Nucleus accumbens (tissue), 56 donors: ENCODE results near the gene ACTL7B.
"Not testable (repeated sequence)": the region's sequence is repeated elsewhere in the genome, so short reads cannot be mapped to it uniquely, and the experiment has no call there.

Source experiments
- DNase-seq, 56 donors: peaks; one replicate each; lab custom pipeline; 2025; lab: John Stamatoyannopoulos, UW

ACTL7B gene

DNA sequence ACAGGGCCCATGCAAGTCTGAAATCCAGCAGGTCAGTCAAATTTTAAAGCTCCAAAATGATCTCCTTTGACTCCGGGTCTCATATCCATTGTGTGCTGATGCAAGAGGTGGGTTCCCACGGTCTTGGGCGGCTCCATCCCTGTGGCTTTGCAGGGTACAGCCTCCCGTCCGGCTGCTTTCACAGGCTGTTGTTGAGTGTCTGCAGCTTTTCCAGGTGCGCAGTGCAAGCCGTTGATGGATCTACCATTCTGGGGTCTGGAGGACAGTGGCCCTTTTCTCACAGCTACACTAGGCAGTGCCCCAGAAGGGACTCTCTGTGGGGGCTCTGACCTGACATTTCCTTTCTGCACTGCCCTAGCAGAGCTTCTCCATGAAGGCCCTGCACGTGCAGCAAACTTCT is 7.5 kb downstream of the ACTL7B start:
- not testable (repeated sequence) for DNase-seq

DNA sequence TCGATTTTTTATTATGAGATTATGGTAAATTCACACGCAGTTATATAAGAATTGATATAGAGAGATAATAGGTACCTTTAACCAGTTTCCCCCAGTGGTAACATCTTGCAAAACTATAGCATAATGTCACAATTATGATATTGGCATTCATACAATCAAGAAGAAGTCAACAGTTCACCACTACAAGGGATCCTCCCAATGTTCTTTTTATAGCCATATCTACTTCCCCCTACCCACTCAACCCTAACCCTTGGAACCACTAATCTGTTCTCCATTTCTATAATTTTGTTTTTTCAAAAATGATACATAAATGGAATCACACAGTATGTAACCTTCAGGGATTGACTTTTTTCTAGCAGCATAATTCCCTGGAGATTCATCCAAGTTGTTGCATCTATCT is 9.8 kb downstream of the ACTL7B start:
- no peak for DNase-seq

DNA sequence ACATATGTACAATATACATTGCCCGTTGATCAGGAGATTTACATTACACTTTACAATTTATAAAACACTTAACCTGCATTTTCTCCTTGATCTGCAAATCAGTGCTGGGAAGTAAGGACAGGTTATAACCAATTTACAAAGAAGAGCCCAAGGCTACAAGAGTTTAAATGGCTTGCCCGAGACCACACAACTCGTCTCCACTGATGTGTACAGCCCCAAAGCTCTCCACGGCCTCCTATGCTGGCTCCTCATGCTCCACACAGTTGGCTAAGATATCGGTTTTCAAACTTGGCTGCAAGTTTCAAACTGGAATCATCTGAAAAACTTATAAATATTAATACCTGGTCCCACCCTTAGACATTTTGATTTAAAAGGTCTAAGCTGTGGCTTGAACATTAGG is 10.3 kb downstream of the ACTL7B start:
- DNase-seq: no peak

DNA sequence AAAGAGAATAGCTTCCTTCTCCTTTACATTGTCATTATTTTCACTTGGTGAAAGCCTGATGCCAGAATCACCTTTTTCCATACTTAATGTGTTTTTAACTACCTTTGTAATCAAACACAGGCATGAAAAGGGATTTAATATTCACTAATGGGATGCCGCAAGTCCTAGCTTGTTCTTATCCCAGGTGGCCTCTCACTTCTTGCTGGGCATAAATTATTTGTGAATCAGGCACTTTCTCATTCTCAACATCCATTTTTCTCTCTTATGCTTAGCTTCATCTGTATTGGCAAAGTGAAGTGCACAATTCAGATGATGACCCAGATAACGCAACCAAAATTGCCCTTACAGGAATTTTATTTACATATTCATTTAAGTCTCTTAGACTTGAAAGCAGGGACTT is 10.9 kb downstream of the ACTL7B start:
- no peak for DNase-seq

DNA sequence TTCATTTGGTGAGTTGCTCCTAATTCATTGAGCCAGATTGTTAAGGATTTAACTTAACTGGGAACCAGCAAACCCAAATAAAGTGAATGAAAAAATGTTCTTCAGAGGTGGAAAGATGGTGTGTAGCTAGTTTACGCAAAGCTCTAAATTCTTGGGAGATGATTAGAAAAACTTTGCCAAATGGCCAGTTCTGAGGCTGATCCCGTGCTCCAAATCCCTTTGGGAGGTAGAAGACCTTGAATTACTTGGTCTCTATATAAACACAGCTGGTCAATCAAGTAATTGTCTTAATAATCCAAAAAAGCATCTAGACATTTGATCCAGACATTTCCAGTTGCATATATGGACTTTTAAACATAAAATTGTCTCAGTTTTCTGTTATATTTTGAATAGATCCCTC is 11.4 kb downstream of the ACTL7B start:
- no peak for DNase-seq

DNA sequence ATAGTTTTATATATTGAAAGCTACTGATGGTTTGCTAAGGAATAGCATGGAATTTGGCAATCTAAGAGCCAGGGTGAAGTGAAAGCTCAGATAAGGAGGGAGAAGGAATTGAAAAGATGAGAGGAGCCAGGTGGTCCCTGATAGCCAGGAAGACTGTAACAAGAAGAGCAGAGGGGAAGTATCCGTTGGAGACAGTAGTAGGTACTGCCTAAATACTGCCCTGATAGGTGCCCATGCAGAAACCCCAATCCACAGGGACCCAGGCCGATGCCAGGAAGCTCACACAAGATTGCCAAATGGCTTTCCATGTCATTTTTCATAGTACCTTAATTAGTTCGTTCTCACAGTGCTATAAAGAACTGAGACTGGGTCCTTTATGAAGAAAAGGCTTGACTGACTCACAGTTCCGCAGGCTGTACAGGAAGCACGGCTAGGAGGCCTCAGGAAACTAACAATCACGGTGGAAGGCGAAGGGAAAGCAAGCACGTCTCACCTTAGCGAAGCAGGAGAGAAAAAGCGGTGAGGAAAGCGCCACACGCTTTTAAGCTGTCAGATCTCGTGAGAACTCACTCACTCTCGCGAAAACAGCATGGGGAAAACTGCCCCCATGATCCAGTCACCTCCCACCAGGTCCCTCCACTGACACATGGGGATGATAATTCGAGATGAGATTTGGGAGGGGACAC is 13.0 kb downstream of the ACTL7B start:
- DNase-seq: no peak

DNA sequence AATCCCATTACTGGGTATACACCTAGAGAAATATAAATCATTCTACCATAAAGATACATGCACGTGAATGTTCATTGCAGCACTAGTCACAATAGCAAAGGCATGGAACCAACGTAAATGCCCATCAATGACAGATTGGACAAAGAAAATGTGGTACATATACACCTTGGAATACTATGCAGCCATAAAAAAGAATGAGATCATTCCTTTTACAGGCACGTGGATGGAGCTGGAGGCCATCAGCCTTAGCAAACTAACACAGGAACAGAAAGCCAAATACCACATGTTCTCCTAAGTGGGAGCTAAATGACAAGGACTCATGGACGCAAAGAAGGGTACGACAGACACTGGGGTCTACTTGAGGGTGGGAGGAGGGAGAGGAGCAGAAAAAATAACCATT is 16.2 kb downstream of the ACTL7B start:
- DNase-seq: not testable (repeated sequence)

DNA sequence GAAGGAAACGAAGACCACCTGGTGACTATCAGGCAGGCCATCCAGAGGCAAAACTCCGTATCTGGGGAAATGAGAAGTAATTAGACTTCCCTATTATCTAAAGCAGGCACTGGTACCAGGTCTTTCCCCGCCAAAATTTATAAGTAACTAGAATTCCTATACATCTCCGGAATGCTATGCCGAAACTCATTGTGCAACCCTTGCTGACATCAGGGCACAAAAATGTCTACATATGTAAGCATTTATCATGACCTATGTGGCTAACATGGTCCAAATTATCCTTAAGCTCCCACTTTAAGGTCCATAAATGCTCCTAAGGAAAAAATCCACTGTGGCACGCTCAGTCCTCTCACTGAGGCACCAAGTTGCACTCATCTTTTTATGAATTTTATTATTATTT is 17.8 kb downstream of the ACTL7B start:
- DNase-seq: no peak

DNA sequence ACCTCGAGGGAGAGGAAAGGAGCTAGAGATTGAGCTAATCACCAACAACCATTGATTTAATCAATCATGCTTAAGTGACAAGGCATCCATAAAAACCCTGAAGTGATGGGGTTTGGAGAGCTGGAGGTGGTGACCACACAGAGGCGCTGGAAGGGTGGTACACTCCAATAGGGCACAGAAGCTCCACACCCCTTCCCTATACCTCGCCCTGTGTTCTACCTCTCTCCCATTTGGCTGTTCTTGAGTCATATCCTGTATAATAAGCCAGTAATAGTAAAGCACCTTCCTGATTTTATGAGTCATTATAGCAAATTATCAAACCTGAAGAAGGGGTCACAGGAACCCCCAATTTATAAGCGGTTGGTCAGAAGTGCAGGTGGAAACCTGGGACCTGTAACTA is 18.3 kb downstream of the ACTL7B start:
- DNase-seq: no peak

DNA sequence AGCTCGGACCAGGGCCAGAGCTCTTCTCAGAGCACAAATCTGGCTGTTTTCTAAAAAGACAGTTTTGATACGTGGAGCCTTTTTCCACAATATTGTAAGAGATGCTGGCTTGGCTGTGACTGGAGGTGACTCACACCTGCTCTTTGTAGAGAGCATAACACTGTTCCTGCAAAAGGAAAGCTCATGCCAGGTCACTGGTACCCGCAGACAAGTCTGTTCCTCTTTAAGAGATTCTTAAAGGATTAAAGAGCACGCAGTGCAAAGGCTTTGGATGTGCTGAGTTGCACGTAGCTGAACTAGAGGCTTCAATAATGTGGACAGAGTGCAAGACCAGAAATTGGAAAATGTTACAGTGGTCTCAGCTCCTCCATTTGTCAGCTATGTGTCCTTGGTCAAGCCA is 19.0 kb downstream of the ACTL7B start:
- DNase-seq: no peak

DNA sequence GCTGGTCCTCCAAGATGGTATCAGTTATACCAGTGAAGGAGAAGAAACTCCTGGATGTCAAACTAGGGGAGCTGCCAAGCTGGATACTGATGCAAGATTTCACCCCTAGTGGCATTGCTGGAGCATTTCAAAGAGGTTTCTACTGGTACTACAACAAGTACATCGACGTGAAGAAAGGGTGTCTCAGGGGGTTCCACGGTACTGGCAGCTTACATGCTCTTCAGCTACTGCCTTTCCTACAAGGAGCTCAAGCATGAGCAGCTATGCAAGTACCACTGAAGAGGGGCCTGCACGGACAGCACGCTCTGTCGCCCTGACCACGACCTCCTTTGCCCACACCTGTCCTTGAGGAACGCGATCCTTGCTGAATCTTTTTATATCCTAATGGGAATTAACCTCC is 19.5 kb downstream of the ACTL7B start:
- no peak for DNase-seq

DNA sequence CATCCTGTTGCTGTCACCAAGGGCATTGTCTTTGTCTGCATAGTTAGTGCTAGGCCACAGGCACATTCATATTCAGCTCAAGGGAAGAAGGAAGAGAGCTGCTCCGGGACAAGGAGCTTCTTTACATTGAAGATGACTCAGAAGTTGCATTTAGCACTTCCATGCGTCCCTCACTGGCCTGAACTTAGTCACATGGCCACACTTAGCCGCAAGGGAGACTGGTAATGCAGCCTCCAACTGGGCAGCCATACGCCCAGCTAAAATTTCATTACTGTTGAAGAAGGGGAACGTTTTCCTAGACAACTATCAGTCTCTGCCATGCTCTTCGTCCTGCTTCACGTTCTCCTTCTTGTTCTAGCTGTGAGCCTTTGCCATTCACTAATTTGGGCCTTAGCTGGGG is 20.0 kb downstream of the ACTL7B start:
- DNase-seq: no peak

DNA sequence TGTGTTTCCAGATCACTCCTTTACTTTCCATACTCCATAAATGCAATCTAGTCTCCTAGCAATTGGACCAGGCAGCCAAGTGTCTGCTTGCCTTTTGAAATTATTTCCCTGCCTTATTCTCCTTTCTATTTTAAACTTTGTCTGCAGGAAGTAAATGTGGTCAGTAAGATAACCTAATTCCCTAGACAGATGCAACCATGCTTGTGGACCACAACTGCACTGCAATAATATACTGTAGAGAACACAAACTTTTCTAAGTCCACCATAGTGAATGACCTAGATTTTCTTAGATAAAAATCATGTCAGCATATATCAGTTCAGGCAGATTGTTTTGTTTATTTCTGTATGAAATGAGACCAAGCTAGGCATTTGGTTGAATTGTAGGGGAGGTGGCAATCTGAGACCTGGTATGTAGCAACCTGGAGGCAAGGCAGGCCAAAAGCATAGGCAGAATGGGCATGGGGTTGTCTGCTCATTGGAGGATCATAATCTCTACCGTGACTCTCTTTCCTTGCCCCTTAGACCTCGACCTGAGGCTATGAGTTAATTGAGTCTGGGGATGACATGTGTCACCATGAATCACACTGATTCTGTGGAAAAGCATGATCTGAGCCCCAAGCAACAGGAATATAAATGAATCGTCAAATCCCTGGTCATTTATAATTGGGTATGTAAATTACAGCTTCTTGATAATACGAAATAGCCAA is 20.7 kb downstream of the ACTL7B start:
- no peak for DNase-seq

DNA sequence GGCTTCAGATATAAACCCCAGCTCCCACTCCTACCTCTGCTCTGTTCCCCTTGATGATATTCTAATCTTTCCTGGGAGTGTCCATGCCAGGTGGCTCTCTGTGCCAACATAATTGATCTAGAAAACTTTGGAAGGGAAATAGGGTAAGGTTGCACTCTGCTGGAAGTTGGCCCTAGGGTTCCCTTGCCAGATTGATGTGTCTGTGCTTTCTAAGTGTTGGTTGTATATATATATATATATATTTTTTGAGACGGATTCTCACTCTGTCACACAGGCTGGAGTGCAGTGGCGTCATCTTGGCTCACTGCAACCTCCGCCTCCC is 23.6 kb downstream of the ACTL7B start:
- no peak for DNase-seq

DNA sequence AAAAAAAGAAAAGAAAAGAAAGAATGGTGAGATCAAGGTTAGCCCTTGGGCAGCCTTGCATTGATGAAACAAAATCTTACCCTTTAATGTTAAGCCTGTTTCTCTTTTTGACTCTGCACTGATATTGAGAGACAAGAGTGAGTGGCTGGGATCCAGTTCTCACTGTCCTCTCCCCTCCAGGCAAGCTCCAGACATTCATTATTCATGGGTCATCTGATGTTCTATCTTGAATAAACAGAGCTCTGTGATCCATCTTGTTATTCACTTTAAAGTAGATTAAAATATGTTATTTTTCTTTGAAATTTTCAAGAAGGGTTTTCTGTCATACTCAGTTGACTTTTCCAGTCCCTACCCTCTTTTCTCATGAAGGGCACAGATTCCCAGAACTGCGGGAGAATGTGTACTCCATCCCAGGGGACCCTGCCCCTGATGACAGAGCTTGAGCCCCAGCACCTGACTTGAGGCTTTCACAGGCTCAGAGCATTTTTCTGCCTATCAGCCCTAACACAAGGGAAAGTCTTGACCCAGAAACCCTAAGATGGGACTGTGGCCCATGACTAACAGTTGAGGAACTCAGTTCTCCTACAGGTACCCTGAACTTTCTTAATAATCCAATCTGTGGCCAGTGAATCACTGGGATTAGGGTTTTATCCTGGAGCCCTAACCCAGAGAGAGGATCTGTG is 24.1 kb downstream of the ACTL7B start:
- DNase-seq: no peak

DNA sequence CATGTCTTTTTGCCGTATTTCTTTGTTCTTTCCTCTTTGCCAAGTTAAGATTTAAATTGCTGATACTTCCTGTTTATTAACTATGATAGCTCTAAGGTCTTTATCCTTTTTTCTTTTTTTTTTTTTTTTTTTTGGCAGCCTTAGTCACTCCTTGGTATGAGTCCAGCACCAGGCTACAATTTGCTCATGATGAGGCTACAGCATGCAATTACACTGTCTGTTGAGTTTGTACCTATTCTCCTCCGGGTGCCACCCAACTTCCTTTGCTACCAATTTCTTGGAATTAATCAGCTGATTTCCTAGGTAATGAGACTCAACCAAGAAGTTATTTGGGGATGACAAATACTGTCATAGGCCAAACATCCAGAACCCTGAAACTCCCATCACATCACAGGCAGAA is 25.5 kb downstream of the ACTL7B start:
- DNase-seq: no peak

DNA sequence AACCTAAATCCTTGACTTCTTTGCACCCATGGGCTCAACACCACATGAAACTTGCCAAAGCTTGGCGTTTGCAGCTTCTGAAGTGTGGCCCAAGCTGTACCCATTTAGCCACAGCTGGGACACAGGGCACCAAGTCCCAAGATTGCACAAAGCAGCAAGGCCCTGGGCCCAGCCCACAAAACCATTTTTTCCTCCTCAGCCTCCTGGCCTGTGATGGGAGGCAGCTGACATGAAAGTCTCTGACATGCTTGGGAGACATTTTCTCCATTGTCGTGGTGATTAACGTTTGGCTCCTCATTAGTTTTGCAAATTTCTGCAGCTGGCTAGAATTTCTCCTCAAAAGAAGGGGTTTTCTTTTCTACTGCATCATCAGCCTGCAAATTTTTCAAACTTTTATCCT is 32.0 kb downstream of the ACTL7B start:
- DNase-seq: no peak

DNA sequence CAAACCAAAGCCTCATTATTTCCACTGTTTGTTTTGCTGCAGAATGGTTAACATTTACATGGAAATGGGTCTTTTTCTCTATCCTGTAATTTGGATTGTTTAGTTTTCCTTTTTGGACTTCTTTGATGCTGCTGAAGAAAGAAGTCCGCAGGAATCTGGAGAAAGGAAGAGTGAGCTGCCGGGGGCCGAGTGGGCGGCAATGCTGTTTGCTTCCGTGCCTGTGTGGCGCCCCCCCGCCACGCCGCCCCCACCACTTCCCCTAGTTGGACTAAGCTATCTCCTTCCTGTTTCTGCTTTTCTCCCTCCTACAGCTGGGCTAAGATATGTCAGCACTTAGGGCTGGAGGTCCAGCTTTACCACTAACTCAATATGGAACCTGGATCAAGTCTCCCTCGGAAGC is 39.7 kb downstream of the ACTL7B start:
- DNase-seq: peak in 3 of 56 donors; percentile 1 to 5 (median 3)

DNA sequence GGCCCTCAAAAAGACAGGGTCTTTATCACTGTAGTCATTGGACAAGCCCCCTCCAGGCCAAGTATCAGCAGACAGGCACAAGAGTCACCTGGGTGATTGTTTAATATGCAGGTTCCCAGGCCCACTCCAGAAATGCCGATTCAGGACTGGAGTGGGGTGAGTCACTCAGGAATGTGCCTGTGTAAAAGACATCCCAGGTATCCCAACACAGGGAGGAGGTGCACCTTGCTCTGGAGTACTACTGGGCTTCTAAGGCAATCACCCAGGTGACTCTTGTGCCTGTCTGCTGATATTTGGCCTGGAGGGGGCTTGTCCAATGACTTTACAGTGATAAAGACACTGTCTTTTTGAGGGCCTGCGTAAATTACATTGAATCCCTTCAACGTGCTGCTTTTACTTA is 40.6 kb downstream of the ACTL7B start:
- DNase-seq: no peak

DNA sequence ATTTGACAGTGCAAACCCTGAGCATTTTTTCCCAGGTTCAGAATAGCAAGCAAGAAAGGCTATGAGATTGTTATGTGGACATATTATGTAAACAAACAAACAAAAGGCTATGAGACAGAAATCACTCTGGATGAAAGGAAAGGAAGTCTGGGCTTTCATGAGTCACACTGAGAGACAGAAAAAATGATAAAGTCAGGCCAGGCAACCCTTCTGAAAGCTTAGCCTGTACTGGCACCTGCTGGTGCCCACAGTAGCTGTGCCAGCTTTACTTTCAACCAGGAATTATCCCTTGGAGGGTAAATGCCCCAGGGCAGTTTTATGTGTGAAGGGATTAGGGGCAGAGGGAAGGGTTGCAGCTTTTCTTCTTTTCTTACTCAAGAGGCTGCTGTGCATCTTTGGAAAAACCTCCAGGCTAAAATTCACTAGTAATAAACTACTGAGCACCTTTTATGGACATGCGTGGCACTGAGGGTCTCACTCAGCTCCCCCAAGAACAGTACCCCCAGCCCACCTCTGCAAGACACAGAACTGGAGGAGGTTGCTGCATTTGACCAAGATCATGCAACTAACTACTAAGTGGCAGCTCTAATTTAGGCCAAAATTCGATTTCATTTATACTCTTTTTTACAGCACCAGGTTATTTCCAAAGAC is 41.7 kb downstream of the ACTL7B start:
- peak in 20 of 56 donors; percentile 0 to 29 (median 6) for DNase-seq

DNA sequence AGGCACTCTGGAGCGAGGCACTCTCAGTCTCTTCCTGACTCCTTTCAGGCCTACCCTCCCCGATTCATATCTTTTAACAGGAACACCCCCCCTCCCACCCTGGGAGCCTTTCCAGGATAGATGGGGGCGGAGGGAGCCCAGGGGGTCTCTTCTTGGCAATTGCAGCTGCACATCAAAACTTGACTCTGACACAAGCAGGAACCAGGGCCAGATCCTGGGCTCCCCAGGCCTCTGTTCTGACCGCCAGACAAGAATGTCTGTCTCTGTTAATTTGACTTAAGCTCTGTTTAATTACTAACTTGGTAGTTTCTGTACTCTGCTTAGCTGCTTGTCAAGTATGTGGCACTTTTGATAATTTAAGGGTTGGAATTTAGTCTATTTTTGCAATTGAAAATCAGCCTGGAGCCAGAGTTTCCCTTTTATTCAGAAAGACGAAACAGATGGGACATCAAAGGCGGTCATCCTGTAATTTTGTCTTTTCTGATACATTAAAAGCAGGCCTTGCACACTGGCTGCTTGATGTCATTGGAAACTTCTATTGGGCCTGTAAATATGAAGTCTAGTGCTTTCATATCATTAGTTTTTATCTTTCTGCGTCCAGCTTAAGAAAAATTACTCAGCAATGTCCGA is 43.3 kb downstream of the ACTL7B start:
- peak in 1 of 56 donors; percentile 4 for DNase-seq
